Motor neuron (in vitro differentiated cells): ENCODE results near the gene GPR68. TPM values are rescaled to one million over a fixed set of nuclear protein-coding genes. Genes with fewer than 3 reads are reported as not detected.
A peak's percentile ranks its signal among the peaks of the same experiment; 100 is the strongest.

ENCODE experiments used
- ATAC-seq, 8 experiments: fragments of 200-7000 bp; cut with Tn5 transposase; replicated peaks in 6 of 8; 2 replicates each; pipeline ENCODE4 v1.8.0; 2021; ENCODE audit warnings: mild to moderate bottlenecking in 8 of 8, moderate library complexity in 8 of 8
- H3K27ac ChIP-seq, 2 donors: fragments of 250-450 bp; sonication (Bioruptor Pico); 2 replicates each; pipeline ENCODE4 v1.9.0; 2021; ENCODE audit warnings: antibody characterized with exemption in 2 of 2, mild to moderate bottlenecking in 2 of 2, moderate library complexity in 1 of 2
- H3K4me1 ChIP-seq, 2 donors: fragments of 250-450 bp; sonication (Bioruptor Pico); replicated peaks in 1 of 2; 2 replicates each; pipeline ENCODE4 v1.6.1; 2021; ENCODE audit warnings: antibody characterized with exemption in 2 of 2, mild to moderate bottlenecking in 2 of 2, moderate library complexity in 1 of 2
- H3K4me3 ChIP-seq, 5 donors: fragments of 250-450 bp; sonication (Bioruptor Pico); 2 replicates each; pipeline ENCODE4 v1.9.0; 2021; ENCODE audit warnings: antibody characterized with exemption in 5 of 5, mild to moderate bottlenecking in 5 of 5, moderate library complexity in 4 of 5
- WGBS, 10 experiments: fragments of 450-650 bp; shearing (Covaris generic); methylation state at CpG; one replicate each; pipeline ENCODE4 v1.0.0; 2022; 5-methylcytosine and 5-hydroxymethylcytosine counted together
- in situ Hi-C, 9 experiments: fragments of 400-800 bp; cut with MboI; loops; one replicate each; pipeline ENCODE4 v1.15.0; 2021; ENCODE audit warnings: low sequenced_read_pairs in 9 of 9, low pct_unique_long_range_greater_than_20kb in 2 of 9; ENCODE audit not compliant: unreplicated experiment in 9 of 9
- total RNA-seq, 8 experiments: library from RNA; unstranded; fragments of 300-600 nt; gene quantifications; 2 replicates each; pipeline versions ENCODE4 v1.2.3 to v1.2.4, GENCODE V29; 2022

GPR68 gene
- total RNA-seq, 8 experiments from 2014 or later: 0.61 to 3.1 (median 1.5) TPM

DNA sequence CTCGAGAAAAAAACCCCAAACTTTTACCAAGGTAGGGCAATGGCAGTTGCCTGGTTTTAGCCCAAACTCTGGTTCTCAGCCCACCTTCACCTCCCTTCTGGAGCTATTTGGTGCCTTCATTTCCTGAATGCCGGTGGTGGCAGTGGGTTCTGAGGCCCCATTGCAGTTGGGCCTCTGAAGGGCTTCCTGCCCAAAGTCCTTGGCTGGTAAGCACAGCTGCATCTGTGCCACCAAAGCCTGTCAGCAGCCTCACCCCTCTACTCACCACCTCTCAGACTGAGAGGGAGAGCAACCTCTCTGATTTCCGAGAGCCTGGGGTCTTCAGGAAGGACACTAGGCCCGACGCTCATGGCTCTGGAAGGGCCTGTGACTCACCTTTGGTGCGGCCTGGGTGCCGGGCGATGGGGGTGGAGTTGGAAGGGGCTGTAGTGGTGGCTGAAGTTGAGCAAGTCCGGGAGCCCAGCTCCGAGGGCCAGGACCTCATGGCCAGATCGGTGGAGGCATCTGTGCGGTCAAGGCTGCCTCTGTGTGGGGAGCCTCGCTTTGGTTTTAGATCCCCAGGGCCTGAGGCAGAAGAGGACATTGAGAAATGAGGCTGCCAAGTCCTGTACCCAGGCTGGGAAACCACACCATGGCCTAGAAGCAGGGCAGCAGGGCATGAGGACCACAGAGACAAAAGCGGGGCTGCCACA, 38.6 kb upstream of the GPR68 start:
- Histone ChIP-seq H3K4me3 (no peak overlapping the region), H3K27ac (no peak overlapping the region), H3K4me1 (peaks cover 3 to 13% of the 10 kb centered on the region in 2 donors)
- 80 to 100% (median 100%) methylated on average over 1 to 6 of the region's 14 CpGs; no CpG with 5 or more reads in 6 of the 10 experiments for WGBS, 10 experiments
- in situ Hi-C loops: loop anchor here in 4 of 9 experiments (10.0 to 25.0 kb wide), 2 partner anchors 108 to 371 kb away; no protein-coding TSS in a partner anchor
- ATAC-seq: no peak

DNA sequence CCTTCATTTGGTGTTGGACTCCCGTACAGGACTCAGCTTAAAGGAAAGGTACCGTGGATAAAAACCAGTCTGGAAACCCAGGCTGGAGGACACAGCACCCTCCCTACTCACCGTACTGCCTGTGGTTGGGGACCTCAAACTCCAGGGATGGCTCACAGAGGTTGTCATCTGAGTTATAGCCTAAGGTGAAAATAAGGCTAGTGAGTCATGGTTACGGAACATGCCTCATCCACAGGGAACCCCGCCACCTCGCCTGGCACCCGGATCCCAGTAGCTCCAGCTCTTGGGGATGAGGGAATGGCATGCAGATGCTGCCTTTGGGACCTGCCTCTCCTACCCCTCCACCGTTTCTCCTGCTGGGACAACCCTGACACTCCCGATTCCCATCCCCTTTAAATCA, 36.8 kb upstream of the GPR68 start:
- in situ Hi-C loops: loop anchor here in 4 of 9 experiments (10.0 to 25.0 kb wide), 2 partner anchors 107 to 369 kb away; no protein-coding TSS in a partner anchor
- ATAC-seq: peak in 1 of 8 experiments; percentile 32

DNA sequence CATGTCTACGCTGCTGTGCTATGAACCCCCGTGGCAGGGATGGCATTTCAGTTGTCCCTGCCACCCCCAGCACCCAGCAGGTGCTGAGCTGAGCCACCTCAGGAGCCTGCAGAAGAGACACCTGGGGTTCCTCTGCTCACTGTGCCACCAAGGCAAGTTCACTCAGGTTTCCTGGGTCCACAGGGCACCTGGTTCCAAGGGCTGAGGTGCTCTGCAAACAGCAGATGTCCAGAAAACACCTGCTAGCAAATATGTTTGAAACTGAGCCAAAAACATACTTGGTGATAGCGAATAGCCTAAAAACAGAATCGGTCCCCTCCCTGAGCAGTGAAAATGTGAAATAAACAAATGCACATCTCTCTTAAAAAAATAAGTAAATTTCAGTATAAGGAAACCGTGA, 35.6 kb upstream of the GPR68 start:
- Histone ChIP-seq H3K4me1 (peaks cover 0 to 7% of the 10 kb centered on the region in 2 donors), H3K27ac (no peak overlapping the region), H3K4me3 (no peak overlapping the region)
- ATAC-seq: no peak
- in situ Hi-C loops: loop anchor here in 4 of 9 experiments (10.0 to 25.0 kb wide), 2 partner anchors 105 to 368 kb away; no protein-coding TSS in a partner anchor
- WGBS, 10 experiments: 65 to 100% (median 100%) methylated on average over 1 to 4 of the region's 5 CpGs; no CpG with 5 or more reads in 1 of the 10 experiments

More for the DNA sequence above, 36.8 kb upstream of the GPR68 start:
- H3K4me1 ChIP-seq: peaks cover 3 to 13% of the 10 kb centered on the region in 2 donors
- no peak overlapping the region for H3K4me3 ChIP-seq
- WGBS, 10 experiments: 61 to 100% (median 81%) methylated on average over 1 to 5 of the region's 9 CpGs; no CpG with 5 or more reads in 2 of the 10 experiments
- no peak overlapping the region for H3K27ac ChIP-seq

DNA sequence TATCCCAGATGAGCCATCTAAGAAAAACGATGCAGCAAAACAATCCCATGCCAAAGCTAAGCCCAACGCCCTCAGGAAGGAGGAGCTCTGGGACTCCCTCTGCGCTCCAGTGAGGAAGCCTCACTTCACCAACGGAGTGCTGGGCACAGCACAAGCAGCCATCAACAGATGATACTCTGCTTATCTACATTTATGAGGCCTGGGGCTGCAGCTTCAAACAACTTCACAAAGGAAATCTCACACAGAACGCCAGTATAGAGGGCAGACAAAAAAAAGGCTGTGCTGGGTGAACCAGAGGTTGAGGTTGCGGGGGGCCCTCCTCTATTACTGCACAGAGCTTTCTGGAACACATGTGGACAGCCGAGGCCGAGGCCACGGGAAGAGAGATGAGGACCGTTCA, 34.9 kb upstream of the GPR68 start:
- 32 to 100% (median 84%) methylated on average over 1 to 7 of the region's 10 CpGs; no CpG with 5 or more reads in 3 of the 10 experiments for WGBS, 10 experiments
- no peak for ATAC-seq
- Histone ChIP-seq H3K4me3 (no peak overlapping the region), H3K27ac (no peak overlapping the region), H3K4me1 (no peaks in the 10 kb centered on the region)
- in situ Hi-C loops: loop anchor here in 4 of 9 experiments (25.0 kb wide), 1 partner anchor 367 kb away; no protein-coding TSS in a partner anchor

DNA sequence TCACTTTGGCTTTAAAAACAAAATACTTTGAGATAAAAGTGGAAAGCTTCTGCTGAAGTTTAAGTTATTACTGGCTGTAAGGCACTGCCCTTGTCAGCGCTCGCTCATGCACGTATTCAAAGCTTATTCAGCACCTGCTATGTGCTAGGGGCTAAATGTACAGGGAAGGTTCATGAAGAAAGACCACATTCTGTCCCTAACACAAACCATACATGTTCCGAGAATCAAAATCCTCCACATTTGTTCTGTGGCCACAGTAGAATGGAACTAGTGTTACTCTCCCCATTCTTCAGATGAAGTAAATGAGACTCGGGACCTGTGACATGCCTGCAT, 33.8 kb upstream of the GPR68 start:
- ATAC-seq: no peak
- Histone ChIP-seq H3K27ac (no peak overlapping the region), H3K4me1 (no peaks in the 10 kb centered on the region), H3K4me3 (no peak overlapping the region)
- WGBS, 10 experiments: 86 to 100% (median 100%) methylated on average over 1 to 5 of the region's 5 CpGs; no CpG with 5 or more reads in 3 of the 10 experiments
- in situ Hi-C loops: loop anchor here in 4 of 9 experiments (25.0 kb wide), 1 partner anchor 366 kb away; no protein-coding TSS in a partner anchor

DNA sequence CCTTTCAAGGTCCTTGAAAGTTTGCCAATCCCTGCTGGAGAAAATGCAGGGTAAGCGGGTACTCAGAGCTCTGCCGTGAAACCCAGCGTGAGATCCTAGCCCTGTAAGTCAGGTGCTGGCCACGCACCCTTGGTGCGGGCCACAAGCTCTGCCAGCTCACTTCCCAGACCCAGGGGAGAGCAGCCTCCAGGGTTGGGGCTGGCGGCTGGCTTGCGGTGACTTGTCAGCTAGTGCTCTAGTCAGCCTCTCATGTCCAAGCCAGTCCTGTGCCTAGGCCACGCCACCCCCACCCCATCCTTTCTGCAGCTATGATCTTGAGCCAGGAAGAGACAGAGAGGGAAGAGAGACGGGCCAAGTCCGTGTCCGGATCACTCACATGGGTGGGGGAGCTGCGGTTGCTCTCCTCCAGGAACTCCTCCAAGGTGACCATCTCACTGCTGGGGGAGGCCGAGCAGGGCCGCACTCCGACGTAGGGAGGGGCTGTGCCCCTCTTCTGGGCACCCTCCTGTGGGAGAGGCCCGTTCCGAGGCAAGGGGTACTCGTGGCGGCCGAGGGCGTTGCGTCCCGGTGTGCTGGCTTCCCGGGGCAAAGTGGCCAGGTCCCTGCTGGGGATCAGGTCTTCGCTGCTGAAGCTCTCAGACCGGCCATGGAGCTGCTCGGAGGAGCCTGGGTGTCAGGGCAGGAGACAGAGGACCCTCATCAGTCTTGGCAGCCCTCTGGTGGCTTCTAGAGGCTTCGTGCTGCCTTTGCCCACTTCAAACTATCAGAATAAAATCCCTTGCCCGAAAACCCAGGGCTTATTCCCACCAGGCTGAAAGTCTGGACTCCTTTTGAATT, 33.3 kb upstream of the GPR68 start:
- Histone ChIP-seq H3K27ac (no peak overlapping the region), H3K4me3 (no peak overlapping the region), H3K4me1 (no peaks in the 10 kb centered on the region)
- ATAC-seq: no peak
- WGBS, 10 experiments: 60 to 100% (median 87%) methylated on average over 1 to 12 of the region's 30 CpGs; no CpG with 5 or more reads in 2 of the 10 experiments
- in situ Hi-C loops: loop anchor here in 4 of 9 experiments (25.0 kb wide), 1 partner anchor 365 kb away; no protein-coding TSS in a partner anchor

DNA sequence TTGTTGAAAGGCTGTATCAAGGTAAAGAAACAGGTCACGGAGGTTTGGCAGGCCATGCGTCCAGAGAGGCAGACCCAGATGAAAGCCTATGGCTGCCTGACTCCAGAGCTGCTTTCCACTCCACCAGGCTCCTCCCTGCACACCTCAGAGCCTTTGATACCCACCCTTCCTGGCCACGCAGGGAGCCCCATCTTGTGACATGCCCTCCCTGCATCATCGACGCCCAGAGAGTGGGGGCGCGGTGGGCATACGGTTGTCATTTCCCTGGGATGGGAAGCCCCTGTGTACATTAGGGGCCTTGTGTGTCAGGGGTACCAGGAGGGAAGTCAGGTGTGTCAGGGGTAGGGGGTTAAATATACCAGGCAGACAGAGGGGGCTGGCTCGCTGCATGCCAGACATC, 30.3 kb upstream of the GPR68 start:
- Histone ChIP-seq H3K4me3 (no peak overlapping the region), H3K4me1 (no peaks in the 10 kb centered on the region), H3K27ac (no peak overlapping the region)
- in situ Hi-C loops: loop anchor here in 4 of 9 experiments (25.0 kb wide), 1 partner anchor 362 kb away; no protein-coding TSS in a partner anchor
- 67 to 100% (median 95%) methylated on average over 1 to 9 of the region's 9 CpGs; no CpG with 5 or more reads in 4 of the 10 experiments for WGBS, 10 experiments
- ATAC-seq: no peak

DNA sequence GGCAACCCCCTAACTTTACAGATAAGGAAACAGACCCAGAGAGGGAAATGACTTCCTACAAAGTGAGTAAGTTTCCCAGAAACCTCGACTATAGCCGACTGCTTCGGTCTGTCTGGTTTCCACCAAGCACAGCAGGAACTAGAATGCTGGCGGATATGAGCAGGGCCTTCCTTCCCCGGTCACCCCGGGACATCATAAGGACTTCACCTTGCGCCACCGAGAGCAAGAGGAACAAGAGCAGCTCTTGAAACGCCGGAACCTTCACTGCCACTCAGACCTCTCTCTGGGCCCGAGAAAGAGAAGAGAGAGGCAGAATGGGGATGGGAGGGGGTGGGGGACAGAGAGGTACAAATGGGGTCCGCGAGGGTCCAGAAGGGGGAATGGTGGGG, 29.4 kb upstream of the GPR68 start:
- in situ Hi-C loops: no loop called here
- no peak overlapping the region for H3K4me3 ChIP-seq
- no peaks in the 10 kb centered on the region for H3K4me1 ChIP-seq
- no peak overlapping the region for H3K27ac ChIP-seq
- WGBS, 10 experiments: 82 to 90% methylated on average over 2 to 3 of the region's 13 CpGs; no CpG with 5 or more reads in 8 of the 10 experiments
- ATAC-seq: no peak

DNA sequence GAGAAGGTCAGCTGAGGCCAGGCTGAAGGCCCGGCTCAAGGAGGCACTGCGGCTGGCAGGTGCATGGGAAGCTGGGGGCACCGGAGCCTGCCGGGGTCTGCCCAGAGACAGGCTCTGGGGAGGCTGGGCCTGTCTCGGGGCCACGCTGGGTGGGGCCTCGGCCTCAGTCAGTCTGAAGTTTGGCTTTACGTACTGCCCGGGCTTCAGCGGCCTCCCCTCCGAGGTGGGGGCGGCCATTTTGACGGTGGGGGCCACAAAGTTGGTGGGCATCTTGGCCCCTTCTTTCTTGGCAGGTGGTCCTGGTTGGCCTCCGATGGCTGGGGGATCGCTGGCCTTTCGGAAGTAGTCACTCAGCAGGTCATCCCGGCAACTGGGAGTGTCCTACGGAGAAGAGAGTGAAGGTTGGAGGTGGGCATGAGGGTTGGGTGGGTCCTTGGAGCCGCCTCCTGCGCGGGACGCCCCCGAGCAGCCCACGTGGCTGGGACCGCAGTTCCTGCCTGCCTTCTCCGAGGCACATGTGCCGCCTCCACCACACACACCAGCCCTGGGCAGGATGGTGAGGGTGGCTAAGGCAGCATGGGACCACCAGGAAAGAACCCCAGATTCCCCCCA, 28.9 kb upstream of the GPR68 start:
- ATAC-seq: no peak
- no peak overlapping the region for H3K4me3 ChIP-seq
- H3K4me1 ChIP-seq: no peaks in the 10 kb centered on the region
- 80% methylated on average over 1 of the region's 27 CpGs; no CpG with 5 or more reads in 9 of the 10 experiments for WGBS, 10 experiments
- no peak overlapping the region for H3K27ac ChIP-seq
- in situ Hi-C loops: no loop called here

DNA sequence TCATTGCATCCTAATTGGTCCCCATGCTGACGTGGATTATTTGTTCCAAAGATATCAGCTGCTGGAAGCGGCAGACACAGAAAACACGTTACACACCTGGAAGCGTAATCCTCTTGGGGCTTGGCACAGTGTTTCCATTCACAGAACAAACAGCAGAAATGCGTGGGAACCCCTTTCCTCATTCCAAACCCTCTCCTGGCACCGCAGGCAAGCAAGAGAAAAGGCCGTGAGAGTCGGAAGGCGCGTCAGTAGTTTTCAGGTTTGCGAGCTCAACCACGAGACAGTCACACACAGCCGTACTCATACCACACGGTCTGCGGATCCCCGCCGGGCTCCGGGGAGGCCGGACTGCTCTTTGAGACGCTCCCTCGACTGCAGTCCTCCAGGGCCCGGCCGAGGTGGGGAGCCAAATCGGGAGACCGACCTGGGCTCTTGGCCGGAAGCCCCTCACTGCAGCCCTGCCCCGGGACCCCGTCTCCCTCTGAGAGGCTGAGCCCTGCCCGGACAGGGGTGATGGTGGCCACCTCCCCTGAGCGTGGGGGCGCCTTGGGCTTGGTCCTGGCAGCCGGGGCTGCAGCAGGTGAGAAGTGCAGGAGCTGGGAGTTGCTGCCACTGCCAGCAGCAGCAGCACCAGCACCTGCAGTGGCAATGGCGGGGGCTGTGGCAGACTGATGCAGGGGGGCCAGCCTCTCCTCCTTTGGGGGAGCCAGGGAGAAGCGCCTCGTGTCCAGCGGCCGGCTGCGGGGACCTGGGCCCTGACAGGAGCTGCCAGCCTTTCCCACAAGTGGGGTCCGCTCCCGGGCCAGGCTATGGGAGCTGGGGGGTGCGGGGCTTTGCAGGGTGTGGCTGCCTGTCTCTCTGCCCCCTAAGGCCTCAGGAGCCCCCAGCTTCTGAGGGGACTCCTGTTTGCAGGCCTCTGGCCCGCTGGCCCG, 28.1 kb upstream of the GPR68 start:
- 73 to 92% (median 86%) methylated on average over 1 to 9 of the region's 43 CpGs; no CpG with 5 or more reads in 4 of the 10 experiments for WGBS, 10 experiments
- Histone ChIP-seq H3K4me3 (no peak overlapping the region), H3K27ac (no peak overlapping the region), H3K4me1 (no peaks in the 10 kb centered on the region)
- no peak for ATAC-seq
- in situ Hi-C loops: no loop called here

DNA sequence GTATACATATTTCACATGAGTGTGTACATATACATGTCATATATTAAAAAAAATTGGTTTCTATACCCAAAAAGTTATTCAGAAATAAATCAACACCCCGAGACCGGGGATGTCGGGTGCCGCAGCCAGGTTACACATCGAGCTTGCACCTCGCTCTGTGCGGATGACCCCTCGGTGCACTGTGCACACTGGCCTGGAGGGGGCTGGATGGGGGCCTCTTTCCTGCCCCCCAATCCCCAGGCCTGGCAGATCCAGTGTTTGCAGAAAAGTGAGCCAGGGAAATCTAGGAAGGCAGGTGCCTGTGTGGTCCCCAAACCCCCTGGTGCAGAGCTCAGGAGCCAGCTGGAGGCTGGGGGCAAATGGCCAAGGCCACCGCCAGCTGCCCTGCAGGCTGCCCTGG, 27.1 kb upstream of the GPR68 start:
- Histone ChIP-seq H3K4me3 (no peak overlapping the region), H3K4me1 (no peaks in the 10 kb centered on the region), H3K27ac (no peak overlapping the region)
- 90 to 100% (median 93%) methylated on average over 2 to 8 of the region's 9 CpGs; no CpG with 5 or more reads in 6 of the 10 experiments for WGBS, 10 experiments
- no peak for ATAC-seq
- in situ Hi-C loops: no loop called here

DNA sequence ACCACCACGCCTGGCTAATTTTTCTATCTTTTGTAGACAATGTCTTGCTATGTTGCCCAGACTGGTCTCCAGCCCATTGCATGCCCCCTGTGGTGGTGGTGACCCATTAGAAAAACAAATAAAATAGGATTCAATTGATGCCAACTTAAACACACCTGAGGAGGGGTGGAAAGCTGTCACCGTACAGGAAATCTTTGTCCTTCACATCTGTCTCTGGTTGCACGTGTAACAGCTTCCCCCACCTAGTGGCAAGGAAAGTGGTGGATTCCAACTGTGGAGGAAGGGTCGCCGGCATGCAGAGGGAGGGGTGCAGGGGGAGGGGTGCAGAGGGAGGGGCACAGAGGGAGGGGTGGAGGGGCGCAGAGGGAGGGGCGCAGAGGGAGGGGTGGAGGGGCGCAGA, 26.1 kb upstream of the GPR68 start:
- no peak overlapping the region for H3K4me3 ChIP-seq
- 83 to 100% (median 100%) methylated on average over 1 to 2 of the region's 8 CpGs; no CpG with 5 or more reads in 7 of the 10 experiments for WGBS, 10 experiments
- no peak overlapping the region for H3K27ac ChIP-seq
- in situ Hi-C loops: no loop called here
- H3K4me1 ChIP-seq: no peaks in the 10 kb centered on the region
- ATAC-seq: no peak
